ENCODE measurements around the gene SETDB2. TPM values are rescaled to one million over a fixed set of nuclear protein-coding genes. Genes with fewer than 3 reads are reported as not detected.

Gene SETDB2
- 13.4 TPM for total RNA-seq
- long read RNA-seq, partial matches to known transcripts: 0 of 35 reads
- long read RNA-seq, other reads (novel, unspliced or antisense): 34 of 35 reads

GRCh38 chr13:49443704-49444523 is at the start of gene SETDB2, which contains the start of gene CAB39L:
TSS of gene SETDB2 (plus strand) at chr13:49444274. CDS start at chr13:49451894, 7,620 bp downstream.
TSS of gene CAB39L (minus strand) at chr13:49444064. CDS start at chr13:49382910, 61,154 bp downstream.
- peak; percentile 98 for ATAC-seq (ENCODE audit: poor library complexity)
- intact Hi-C loops (cut with DNase I): loop anchor here (5.0 kb wide), 1 partner anchor 137 kb away; no protein-coding TSS in a partner anchor
- peak; percentile 100 for DNase-seq

DNA sequence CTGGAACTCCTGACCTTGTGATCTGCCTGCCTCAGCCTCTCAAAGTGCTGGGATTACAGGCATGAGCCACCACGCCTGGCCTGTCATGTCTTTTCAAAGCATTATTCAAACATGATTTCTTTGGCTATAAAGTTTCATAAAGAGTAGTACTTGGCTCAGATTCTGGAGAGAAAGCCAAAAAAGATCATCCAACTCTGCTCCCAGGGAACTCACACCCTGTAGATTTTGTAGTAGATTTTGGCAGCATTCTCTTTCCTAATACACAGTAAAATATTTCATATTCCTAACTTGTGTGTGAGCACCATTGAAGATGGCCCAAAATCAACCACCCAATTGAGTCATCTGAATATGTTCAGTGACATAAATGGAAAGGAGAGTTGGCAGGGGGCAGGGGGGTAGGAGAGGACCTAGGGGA is 48.6 kb upstream of the SETDB2 start:
- DNase-seq: peak; percentile 53
- intact Hi-C loops (cut with DNase I): no loop called here
- ATAC-seq (ENCODE audit: poor library complexity): peak; percentile 81

- intact Hi-C loops (cut with DNase I): no loop called here
- DNase-seq (no peak), ATAC-seq (ENCODE audit: poor library complexity) (peak; percentile 45)
Observed at GRCh38 chr13:49395878-49396380, 48.1 kb upstream of the SETDB2 start.

- ATAC-seq (ENCODE audit: poor library complexity) (no peak), DNase-seq (no peak)
- intact Hi-C loops (cut with DNase I): no loop called here
Observed at GRCh38 chr13:49399801-49400472, 44.1 kb upstream of the SETDB2 start.

DNA sequence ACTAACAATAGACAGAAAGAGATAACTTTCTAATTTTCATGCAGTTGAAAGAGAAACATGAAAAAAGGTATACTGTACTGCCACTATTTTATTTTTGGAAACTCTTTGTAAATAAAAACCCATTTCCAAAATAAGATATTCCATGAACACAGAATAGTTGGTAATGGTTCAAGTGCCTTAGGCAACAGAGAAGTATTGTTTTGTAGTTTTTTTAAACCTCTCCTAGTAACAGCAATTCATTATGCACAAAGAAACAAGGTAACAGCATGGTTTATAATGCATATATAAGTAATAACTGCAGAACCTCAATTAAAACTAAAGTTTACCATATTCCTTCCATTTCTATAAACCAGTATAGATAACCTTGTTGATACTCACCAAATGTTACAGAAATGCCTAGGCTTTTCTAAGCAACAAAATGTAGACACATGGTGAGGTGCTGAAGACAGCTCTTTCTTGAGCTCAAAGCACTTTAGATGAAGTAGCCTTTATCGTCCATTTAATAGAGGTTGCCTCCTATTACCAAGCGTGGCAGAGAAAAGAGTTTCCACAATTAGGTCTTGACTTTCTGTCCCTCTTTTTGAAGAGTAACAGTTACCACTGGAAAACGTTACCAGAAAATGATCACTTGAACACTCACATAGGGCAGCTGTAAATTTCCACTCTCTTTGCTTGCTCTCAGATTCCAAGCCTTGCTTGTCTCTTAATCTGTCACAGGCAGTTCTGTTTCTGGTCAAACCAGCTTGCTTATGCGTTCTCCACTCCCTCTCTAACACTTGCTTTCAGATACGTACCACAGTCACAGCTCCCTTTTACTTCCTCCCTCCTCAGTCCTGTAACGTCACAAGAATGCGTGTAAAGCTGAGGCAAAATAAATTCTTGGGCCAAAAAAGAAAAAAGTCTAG is 43.1 kb upstream of the SETDB2 start:
- ATAC-seq (ENCODE audit: poor library complexity) (peak; percentile 92), DNase-seq (no peak)
- intact Hi-C loops (cut with DNase I): no loop called here

DNA sequence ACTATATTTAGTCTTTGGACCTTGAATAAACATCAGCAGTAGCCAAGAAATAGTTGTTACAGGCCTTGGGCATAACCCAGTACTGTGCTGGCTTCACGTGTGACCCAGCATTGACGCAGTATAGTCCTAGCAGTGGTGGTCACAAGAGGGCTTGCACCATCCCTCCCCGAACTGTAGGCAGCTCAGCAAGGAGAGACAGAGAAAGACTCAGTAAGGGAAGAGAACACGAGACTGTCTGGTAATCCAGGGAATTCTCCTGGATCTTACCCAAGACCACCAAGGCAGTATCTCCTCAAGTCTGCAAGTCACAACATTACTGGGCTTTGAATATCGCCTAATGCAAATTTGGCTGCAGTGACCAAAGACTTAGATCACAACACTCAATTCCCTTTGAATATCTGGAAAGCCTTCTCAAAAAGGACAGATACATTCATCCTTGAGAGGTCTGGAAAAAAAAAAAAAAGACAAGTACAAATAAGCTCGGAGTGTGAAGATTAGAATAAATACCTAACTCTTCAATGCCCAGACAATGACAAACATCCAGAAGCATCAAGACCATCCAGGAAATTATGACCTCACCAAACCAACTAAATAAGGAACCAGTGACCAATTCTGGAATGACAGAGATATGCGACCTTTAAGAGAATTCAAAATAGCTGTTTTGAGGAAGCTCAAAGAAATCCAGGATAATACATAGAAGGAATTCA is 39.9 kb upstream of the SETDB2 start:
- DNase-seq: no peak
- intact Hi-C loops (cut with DNase I): no loop called here
- ATAC-seq (ENCODE audit: poor library complexity): no peak

GRCh38 chr13:49404703-49405020 is 39.4 kb upstream of the SETDB2 start:
- intact Hi-C loops (cut with DNase I): no loop called here
- ATAC-seq (ENCODE audit: poor library complexity) (no peak), DNase-seq (no peak)

- ATAC-seq (ENCODE audit: poor library complexity) (no peak), DNase-seq (no peak)
- intact Hi-C loops (cut with DNase I): no loop called here
Observed at GRCh38 chr13:49407068-49407467, 37.0 kb upstream of the SETDB2 start.

GRCh38 chr13:49407936-49408335 is 36.1 kb upstream of the SETDB2 start:
- no peak for ATAC-seq (ENCODE audit: poor library complexity)
- DNase-seq: no peak
- intact Hi-C loops (cut with DNase I): no loop called here

GRCh38 chr13:49409008-49409407 is 35.1 kb upstream of the SETDB2 start:
- ATAC-seq (ENCODE audit: poor library complexity) (no peak), DNase-seq (no peak)
- intact Hi-C loops (cut with DNase I): no loop called here

GRCh38 chr13:49410006-49410405 is 34.1 kb upstream of the SETDB2 start:
- no peak for ATAC-seq (ENCODE audit: poor library complexity)
- intact Hi-C loops (cut with DNase I): no loop called here

GRCh38 chr13:49410477-49410876 is 33.6 kb upstream of the SETDB2 start:
- no peak for DNase-seq
- intact Hi-C loops (cut with DNase I): no loop called here
- ATAC-seq (ENCODE audit: poor library complexity): no peak

More at GRCh38 chr13:49410006-49410405, 34.1 kb upstream of the SETDB2 start:
- no peak for DNase-seq

- DNase-seq (no peak), ATAC-seq (ENCODE audit: poor library complexity) (no peak)
- intact Hi-C loops (cut with DNase I): no loop called here
Observed at GRCh38 chr13:49411353-49411752, 32.7 kb upstream of the SETDB2 start.

- DNase-seq: no peak
- intact Hi-C loops (cut with DNase I): no loop called here
Observed at GRCh38 chr13:49412749-49413148, 31.3 kb upstream of the SETDB2 start.

DNA sequence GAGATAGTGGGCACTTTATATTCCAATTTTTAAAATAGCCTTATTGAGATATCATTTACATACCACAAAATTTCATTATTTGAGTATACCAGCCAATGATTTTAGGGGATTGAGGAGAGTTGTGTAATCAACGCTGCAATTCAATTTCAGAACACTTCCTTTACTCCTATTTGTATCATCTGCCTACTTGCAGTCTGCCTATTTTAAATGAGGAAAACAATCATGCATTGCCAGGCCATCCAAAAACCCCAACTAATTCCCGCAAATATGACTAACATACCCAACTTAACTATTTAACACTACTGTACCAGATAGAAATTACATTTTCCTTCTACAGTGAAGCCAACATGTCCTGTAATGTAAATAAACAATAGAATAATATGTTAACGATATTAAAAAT is 26.9 kb upstream of the SETDB2 start:
- no peak for ATAC-seq (ENCODE audit: poor library complexity)
- intact Hi-C loops (cut with DNase I): no loop called here
- no peak for DNase-seq

More at GRCh38 chr13:49412749-49413148, 31.3 kb upstream of the SETDB2 start:
- no peak for ATAC-seq (ENCODE audit: poor library complexity)

DNA sequence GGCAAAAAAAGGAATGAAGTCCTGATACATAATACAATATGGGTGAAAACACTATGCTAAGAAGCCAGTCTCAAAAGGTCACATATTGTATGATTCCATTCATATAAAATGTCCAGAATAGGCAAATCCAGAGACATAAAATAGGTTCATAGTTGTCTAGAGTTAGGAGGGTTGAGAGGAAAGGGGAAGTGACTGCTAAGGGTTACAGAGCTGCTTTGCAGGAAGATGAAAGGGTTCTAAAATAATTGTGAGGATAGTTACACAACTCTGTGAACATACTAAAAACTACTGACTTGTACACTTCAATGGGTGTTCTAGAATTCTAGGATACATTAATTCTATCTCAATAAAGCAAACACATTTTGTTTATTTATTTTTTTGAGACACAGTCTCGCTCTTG is 25.9 kb upstream of the SETDB2 start:
- intact Hi-C loops (cut with DNase I): no loop called here
- no peak for DNase-seq
- ATAC-seq (ENCODE audit: poor library complexity): no peak

- ATAC-seq (ENCODE audit: poor library complexity) (no peak), DNase-seq (no peak)
- intact Hi-C loops (cut with DNase I): no loop called here
Observed at GRCh38 chr13:49419276-49419675, 24.8 kb upstream of the SETDB2 start.

- intact Hi-C loops (cut with DNase I): no loop called here
- DNase-seq (no peak), ATAC-seq (ENCODE audit: poor library complexity) (no peak)
Observed at GRCh38 chr13:49421391-49421790, 22.7 kb upstream of the SETDB2 start.

Data from Right ventricle myocardium superior (tissue), 1 donor.